ENCODE measurements around the gene MYO1H. TPM values are rescaled to one million over a fixed set of nuclear protein-coding genes. Genes with fewer than 3 reads are reported as not detected.
"Not testable (repeated sequence)": the region's sequence is repeated elsewhere in the genome, so short reads cannot be mapped to it uniquely, and the experiment has no call there.

The MYO1H gene
- total RNA-seq, 4 donors from 2014 or later, result 0.38 TPM; not detected in 3

DNA sequence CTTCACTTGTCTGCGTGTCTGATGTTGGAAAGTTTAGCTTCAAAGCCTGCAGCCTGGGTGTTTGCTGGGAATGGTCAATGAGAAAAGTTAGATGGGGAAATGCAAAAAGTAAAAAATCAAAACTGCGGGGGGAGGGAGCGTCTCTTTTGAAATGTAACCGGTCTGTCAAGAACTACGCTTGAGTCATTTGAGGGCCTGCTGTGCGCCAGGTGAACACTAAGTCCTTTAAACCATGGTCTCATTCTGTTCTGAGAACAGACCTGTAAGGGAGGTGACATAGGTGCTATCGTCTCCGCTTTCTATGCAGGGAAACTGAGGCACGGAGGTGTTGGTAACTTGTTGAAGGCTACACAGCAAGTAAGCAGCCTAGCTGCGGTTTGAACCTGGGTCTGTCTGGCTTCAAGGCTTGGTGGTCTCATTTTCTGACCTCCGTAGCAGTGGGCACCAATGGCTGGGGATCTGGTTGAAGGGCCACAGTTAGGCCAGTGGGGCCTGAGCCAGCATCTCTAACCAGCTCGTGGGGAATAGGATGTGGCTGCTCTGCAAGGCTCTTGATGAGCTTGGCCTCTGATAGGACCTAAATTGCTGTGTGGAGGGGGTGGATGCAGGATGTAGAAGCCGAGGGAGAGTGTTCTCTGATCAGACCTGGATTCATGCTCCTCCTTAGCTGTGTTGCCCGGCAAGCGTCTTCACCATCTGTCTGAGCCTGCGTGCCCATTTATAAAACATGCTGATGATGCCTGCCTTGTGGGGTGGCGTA, 87.9 kb downstream of the MYO1H start:
- Histone ChIP-seq H3K4me1 (peaks cover 5% of the 10 kb centered on the region), H3K27ac (no peak overlapping the region), H3K9me3 (no peaks in the 10 kb centered on the region), H3K4me3 (no peak overlapping the region), H3K27me3 (no peaks in the 10 kb centered on the region), H3K36me3 (no peaks in the 10 kb centered on the region)
- WGBS, result 65% methylated on average over 17 of the region's 17 CpGs
- no peak for DNase-seq (ENCODE audit: low spot score in 2 of 2)
- TF ChIP-seq POLR2AphosphoS5 (IDR thresholded peaks at IDR 0.05) (no peak), EP300 (IDR thresholded peaks at IDR 0.05) (no peak), POLR2A (IDR thresholded peaks at IDR 0.05) (no peak), CTCF (IDR thresholded peaks at IDR 0.05) (no peak)

GRCh38 chr12:109436188-109436560, 88.5 kb downstream of the MYO1H start:
- no peak overlapping the region for H3K27ac ChIP-seq
- H3K36me3 ChIP-seq, result no peaks in the 10 kb centered on the region
- no peak overlapping the region for H3K4me3 ChIP-seq
- DNase-seq (ENCODE audit: low spot score in 2 of 2), result no peak
- TF ChIP-seq POLR2AphosphoS5 (IDR thresholded peaks at IDR 0.05), result no peak
- TF ChIP-seq CTCF (IDR thresholded peaks at IDR 0.05), result no peak
- TF ChIP-seq POLR2A (IDR thresholded peaks at IDR 0.05), result no peak
- no peak for TF ChIP-seq EP300 (IDR thresholded peaks at IDR 0.05)
- WGBS, result 63% methylated on average over 7 of the region's 7 CpGs
- peaks cover 8% of the 10 kb centered on the region for H3K4me1 ChIP-seq
- H3K27me3 ChIP-seq, result no peaks in the 10 kb centered on the region
- H3K9me3 ChIP-seq, result no peaks in the 10 kb centered on the region

GRCh38 chr12:109439181-109439580, 91.5 kb downstream of the MYO1H start:
- Histone ChIP-seq H3K4me1 (peaks cover 8% of the 10 kb centered on the region), H3K27ac (no peak overlapping the region), H3K9me3 (no peaks in the 10 kb centered on the region), H3K36me3 (no peaks in the 10 kb centered on the region), H3K4me3 (no peak overlapping the region), H3K27me3 (no peaks in the 10 kb centered on the region)
- TF ChIP-seq POLR2AphosphoS5 (IDR thresholded peaks at IDR 0.05) (no peak), EP300 (IDR thresholded peaks at IDR 0.05) (no peak)
- no peak for DNase-seq (ENCODE audit: low spot score in 2 of 2)
- 72% methylated on average over 6 of the region's 6 CpGs for WGBS

GRCh38 chr12:109439951-109440350, 92.3 kb downstream of the MYO1H start:
- H3K4me1 ChIP-seq, result peaks cover 13% of the 10 kb centered on the region
- not testable (repeated sequence) for H3K4me3 ChIP-seq; H3K27ac ChIP-seq; DNase-seq (ENCODE audit: low spot score in 2 of 2); H3K27me3 ChIP-seq; H3K36me3 ChIP-seq; H3K9me3 ChIP-seq
- 96% methylated on average over 13 of the region's 13 CpGs for WGBS

DNA sequence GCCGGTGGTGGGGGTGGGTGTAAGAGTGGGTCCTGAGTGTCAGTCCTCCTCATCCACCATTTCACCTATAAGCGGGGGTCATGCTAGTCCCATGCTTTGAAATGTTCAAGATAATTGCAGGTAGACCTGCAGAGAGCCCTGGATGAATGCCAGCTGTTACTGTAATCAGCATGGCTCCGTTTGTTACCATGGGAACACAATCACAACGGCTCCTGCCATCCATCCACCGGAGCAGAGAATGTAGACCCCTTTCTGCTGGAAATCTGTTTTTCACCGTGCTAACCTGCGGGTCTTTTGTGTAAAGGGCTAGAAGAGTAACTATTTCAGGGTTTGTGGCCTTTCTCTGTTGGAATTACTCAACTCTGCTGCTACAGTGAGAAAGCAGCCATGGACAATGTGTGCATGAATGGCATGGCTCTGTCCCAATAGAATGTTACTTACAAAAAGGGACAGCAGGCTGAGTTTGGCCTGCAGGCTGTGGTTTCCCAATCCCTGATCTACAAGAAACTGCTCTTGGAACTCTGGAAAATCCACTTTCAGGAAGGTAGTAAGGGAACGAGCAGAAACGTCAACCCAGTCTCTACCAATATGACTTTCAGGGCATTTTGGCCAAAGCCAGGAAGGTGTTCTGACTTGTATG, 93.3 kb downstream of the MYO1H start:
- 66% methylated on average over 6 of the region's 9 CpGs for WGBS
- no peak overlapping the region for H3K4me3 ChIP-seq
- no peaks in the 10 kb centered on the region for H3K27me3 ChIP-seq
- peaks cover 13% of the 10 kb centered on the region for H3K4me1 ChIP-seq
- H3K36me3 ChIP-seq, result peaks cover 6% of the 10 kb centered on the region
- no peaks in the 10 kb centered on the region for H3K9me3 ChIP-seq
- DNase-seq (ENCODE audit: low spot score in 2 of 2), result no peak
- TF ChIP-seq POLR2AphosphoS5 (IDR thresholded peaks at IDR 0.05) (peak in 1 of 3 donors; percentile 16), CTCF (IDR thresholded peaks at IDR 0.05) (no peak)
- no peak overlapping the region for H3K27ac ChIP-seq

GRCh38 chr12:109443794-109444193, 96.1 kb downstream of the MYO1H start:
- Histone ChIP-seq H3K27ac (no peak overlapping the region), H3K4me1 (peaks cover 13% of the 10 kb centered on the region), H3K27me3 (no peaks in the 10 kb centered on the region), H3K4me3 (no peak overlapping the region), H3K9me3 (no peaks in the 10 kb centered on the region), H3K36me3 (peaks cover 27% of the 10 kb centered on the region)
- no peak for DNase-seq (ENCODE audit: low spot score in 2 of 2)
- 61% methylated on average over 5 of the region's 5 CpGs for WGBS
- no peak for TF ChIP-seq POLR2A (IDR thresholded peaks at IDR 0.05)
- no peak for TF ChIP-seq POLR2AphosphoS5 (IDR thresholded peaks at IDR 0.05)
- no peak for TF ChIP-seq EP300 (IDR thresholded peaks at IDR 0.05)
- TF ChIP-seq CTCF (IDR thresholded peaks at IDR 0.05), result no peak
